Mammary epithelial cell (primary cell): ENCODE results near the gene DNPEP.

Experiments
- EZH2 ChIP-seq: IDR thresholded peaks from 2 replicates; pipeline ENCODE4 v1.6.1; 2012; ENCODE audit warnings: low read length, inconsistent platforms, borderline replicate concordance
- TF ChIP-seq, protein P1 (sequence below), 2 donors: IDR thresholded peaks in 1 of 2; conservative IDR thresholded peaks in 1 of 2; 2 replicates each; pipeline ENCODE4 v1.5.1; 2011 to 2012; ENCODE audit warnings: inconsistent platforms in 2 of 2, low read length in 2 of 2, mild to moderate bottlenecking in 2 of 2, control low read depth in 1 of 2, low read depth in 1 of 2; ENCODE audit not compliant: insufficient read depth in 1 of 2; ENCODE audit errors: extremely low read depth in 1 of 2

DNA sequence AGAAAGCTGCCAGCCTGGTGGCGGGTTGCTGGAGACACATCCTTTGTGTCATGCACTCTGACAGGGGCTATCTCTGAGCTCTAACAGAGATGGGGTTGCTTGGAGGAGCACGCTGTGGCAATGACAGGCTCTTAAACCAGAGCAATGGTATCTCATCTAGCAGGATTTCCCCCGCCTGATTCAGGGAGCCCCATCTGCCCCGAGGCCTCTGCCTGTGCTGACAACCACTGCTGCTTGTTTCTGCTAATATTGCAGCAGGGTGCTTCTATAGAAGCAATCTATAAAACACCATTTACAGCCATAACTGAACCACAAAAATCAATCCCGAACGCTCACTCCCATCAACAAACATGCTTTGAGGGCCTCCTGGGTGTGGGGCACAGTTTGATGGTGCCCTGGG is 12.8 kb upstream of the DNPEP start:
- TF ChIP-seq, protein P1, sequence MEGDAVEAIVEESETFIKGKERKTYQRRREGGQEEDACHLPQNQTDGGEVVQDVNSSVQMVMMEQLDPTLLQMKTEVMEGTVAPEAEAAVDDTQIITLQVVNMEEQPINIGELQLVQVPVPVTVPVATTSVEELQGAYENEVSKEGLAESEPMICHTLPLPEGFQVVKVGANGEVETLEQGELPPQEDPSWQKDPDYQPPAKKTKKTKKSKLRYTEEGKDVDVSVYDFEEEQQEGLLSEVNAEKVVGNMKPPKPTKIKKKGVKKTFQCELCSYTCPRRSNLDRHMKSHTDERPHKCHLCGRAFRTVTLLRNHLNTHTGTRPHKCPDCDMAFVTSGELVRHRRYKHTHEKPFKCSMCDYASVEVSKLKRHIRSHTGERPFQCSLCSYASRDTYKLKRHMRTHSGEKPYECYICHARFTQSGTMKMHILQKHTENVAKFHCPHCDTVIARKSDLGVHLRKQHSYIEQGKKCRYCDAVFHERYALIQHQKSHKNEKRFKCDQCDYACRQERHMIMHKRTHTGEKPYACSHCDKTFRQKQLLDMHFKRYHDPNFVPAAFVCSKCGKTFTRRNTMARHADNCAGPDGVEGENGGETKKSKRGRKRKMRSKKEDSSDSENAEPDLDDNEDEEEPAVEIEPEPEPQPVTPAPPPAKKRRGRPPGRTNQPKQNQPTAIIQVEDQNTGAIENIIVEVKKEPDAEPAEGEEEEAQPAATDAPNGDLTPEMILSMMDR (conservative IDR thresholded peaks at IDR 0.05 in 1 of 2, IDR thresholded peaks at IDR 0.05 in 1 of 2; ENCODE audit: extremely low read depth in 1 of 2, insufficient read depth in 1 of 2, low read depth in 1 of 2, low read length in 2 of 2): no peak
- no peak for TF ChIP-seq EZH2
